ENCODE results near the gene CCDC102A. TPM values are rescaled to one million over a fixed set of nuclear protein-coding genes. Genes with fewer than 3 reads are reported as not detected.

CCDC102A gene
- total RNA-seq, 4 donors from 2014 or later, result 1.2 to 9.3 (median 3.4) TPM

DNA sequence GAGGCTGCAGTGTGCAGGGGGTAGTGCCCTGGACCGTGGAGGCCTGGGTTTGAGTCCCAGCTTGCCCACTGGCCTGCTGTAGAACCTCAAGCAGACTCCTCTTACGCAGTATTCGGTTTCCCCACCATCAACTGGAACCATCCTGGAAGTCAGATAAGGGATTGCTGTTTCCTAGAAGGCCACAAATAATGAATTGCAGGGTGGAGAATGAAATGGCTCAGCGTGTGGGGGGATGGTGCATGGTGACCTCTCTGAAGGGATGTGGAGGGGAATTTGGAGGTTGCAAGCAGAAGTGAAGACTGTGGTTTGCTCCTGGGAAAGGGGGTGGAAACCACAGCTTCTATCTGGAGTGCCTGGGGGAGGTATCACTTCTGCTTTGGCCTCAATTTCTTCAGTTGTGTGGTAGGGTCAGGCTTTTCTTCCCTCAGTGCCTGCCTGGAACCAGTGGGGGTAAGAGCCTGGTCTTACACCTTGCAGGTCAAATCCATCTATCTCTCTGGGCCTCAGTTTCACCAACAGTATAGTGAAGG, 7.8 kb upstream of the CCDC102A start:
- Histone ChIP-seq H3K4me3 (no peak overlapping the region), H3K27me3 (no peaks in the 10 kb centered on the region), H3K36me3 (no peaks in the 10 kb centered on the region), H3K4me1 (no peaks in the 10 kb centered on the region), H3K9me3 (no peaks in the 10 kb centered on the region), H3K27ac (no peak overlapping the region)
- TF ChIP-seq, protein P1, sequence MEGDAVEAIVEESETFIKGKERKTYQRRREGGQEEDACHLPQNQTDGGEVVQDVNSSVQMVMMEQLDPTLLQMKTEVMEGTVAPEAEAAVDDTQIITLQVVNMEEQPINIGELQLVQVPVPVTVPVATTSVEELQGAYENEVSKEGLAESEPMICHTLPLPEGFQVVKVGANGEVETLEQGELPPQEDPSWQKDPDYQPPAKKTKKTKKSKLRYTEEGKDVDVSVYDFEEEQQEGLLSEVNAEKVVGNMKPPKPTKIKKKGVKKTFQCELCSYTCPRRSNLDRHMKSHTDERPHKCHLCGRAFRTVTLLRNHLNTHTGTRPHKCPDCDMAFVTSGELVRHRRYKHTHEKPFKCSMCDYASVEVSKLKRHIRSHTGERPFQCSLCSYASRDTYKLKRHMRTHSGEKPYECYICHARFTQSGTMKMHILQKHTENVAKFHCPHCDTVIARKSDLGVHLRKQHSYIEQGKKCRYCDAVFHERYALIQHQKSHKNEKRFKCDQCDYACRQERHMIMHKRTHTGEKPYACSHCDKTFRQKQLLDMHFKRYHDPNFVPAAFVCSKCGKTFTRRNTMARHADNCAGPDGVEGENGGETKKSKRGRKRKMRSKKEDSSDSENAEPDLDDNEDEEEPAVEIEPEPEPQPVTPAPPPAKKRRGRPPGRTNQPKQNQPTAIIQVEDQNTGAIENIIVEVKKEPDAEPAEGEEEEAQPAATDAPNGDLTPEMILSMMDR (IDR thresholded peaks at IDR 0.05 in 4 of 5, conservative IDR thresholded peaks at IDR 0.05 in 1 of 5), result no peak
- no peak for TF ChIP-seq POLR2A (IDR thresholded peaks at IDR 0.05)
- in situ Hi-C loops (cut with MboI; ENCODE audit: low sequenced_read_pairs in 4 of 4) (no loop called here), intact Hi-C loops (cut with DNase I; ENCODE audit: low total_unique reads) (no loop called here)
- no peak for DNase-seq
- ATAC-seq, result no peak

DNA sequence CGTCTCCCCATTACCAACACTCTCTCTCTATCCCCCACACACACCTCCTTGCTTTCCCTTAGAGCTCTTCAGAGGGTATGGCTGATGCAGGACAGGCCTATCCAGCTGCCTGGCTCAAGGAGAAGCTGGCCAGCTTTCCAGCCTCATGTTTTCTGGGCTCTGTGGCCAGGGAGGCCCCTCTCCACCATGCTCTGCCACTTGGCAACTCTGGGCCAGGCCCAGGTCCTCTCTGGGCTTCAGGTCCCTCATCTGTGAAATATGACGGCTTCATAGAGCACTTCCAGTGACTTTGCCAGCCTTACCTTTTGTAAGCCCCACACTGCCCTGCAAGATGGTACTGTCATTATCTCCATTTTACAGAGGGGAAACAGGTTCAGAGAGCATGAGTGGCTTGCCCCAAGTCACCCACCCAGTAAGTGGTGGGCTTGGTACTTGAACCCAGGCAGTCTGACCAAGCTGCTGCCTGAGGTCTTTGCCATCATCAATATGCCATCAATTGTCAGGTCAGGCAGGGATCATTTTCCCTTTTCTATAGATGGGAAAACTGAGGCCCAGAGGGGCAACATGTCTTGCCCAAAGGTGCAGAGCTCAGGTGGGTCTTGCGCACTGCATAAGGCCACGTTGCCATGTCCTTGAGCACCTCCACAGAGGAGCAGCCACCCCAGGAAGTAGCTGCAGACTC, 5.5 kb upstream of the CCDC102A start:
- no peak overlapping the region for H3K4me3 ChIP-seq
- H3K27ac ChIP-seq, result no peak overlapping the region
- ATAC-seq (no peak), DNase-seq (no peak)
- H3K4me1 ChIP-seq, result peaks cover 0 to 2% of the 10 kb centered on the region in 2 donors
- no peaks in the 10 kb centered on the region for H3K9me3 ChIP-seq
- intact Hi-C loops (cut with DNase I; ENCODE audit: low total_unique reads), result no loop called here
- no peaks in the 10 kb centered on the region for H3K27me3 ChIP-seq
- H3K36me3 ChIP-seq, result no peaks in the 10 kb centered on the region
- in situ Hi-C loops (cut with MboI; ENCODE audit: low sequenced_read_pairs in 4 of 4), result no loop called here
- TF ChIP-seq, protein P1 (IDR thresholded peaks at IDR 0.05 in 4 of 5, conservative IDR thresholded peaks at IDR 0.05 in 1 of 5), result no peak
- no peak for TF ChIP-seq POLR2A (IDR thresholded peaks at IDR 0.05)

DNA sequence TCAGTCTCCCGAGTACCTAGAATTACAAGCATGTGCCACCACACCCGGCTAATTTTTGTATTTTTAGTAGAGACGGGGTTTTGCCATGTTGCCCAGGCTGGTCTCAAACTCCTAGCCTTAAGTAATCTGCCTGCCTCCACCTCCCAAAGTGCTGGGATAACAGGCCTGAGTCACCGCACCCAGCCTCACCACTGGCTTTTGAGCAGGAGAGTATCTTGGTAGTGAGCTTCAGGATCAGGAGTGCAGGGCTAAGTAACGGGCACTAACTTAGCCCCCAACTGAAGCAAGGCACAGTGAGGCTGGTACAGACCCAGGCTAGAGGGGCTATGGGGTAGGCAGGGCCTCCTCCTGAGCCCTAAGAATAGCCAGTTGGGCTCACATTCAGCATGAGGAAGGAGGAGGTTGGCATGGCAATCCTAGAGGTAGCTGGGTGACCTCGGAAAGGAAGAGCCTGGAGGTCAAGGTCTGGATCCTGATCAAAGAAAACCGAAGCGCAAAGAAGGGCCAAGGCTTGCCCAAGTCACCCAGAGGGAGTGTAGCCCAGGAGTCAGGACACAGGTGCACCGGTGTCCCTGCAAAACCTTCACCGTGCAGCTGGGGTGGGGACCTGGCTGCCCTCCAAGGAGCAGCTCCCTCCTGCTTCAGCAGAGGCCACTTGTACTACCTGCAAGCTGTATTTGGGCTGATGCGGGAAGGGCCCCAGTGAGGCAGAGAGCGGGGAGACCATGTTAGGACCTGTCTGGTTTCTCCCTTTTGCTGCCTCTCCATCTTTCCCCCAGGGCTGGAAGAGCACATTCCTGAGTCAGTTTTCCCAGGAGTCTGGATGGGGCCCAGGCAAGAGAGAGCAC, 4.8 kb upstream of the CCDC102A start:
- TF ChIP-seq POLR2A (IDR thresholded peaks at IDR 0.05), result no peak
- TF ChIP-seq, protein P1 (IDR thresholded peaks at IDR 0.05 in 4 of 5, conservative IDR thresholded peaks at IDR 0.05 in 1 of 5), result no peak
- H3K4me3 ChIP-seq, result no peak overlapping the region
- H3K27ac ChIP-seq, result no peak overlapping the region
- in situ Hi-C loops (cut with MboI; ENCODE audit: low sequenced_read_pairs in 4 of 4), result no loop called here
- DNase-seq (no peak), ATAC-seq (no peak)
- intact Hi-C loops (cut with DNase I; ENCODE audit: low total_unique reads), result no loop called here
- H3K9me3 ChIP-seq, result no peaks in the 10 kb centered on the region
- H3K36me3 ChIP-seq, result no peaks in the 10 kb centered on the region
- H3K27me3 ChIP-seq, result no peaks in the 10 kb centered on the region
- H3K4me1 ChIP-seq, result peaks cover 0 to 6% of the 10 kb centered on the region in 2 donors

DNA sequence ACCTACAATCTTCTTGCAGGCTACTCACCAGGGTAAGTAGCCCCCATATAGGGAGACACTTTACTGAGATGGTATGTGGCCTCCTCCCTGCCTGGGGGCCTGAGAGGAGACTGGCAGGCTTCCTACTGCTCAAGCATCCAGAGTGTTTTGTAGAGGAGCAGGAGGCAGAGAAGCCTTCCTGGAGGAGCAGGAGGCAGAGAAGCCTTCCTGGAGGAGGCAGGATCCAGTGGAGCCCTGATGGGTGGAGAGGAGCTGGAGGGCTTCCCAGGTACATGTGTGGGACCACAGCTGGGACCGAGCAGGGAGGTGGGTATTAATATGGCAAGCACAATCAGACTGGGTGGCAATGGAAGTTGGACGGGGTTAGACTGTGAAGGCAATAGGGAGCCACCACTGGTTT, 4.0 kb upstream of the CCDC102A start:
- Histone ChIP-seq H3K27me3 (no peaks in the 10 kb centered on the region), H3K4me1 (peaks cover 0 to 6% of the 10 kb centered on the region in 2 donors), H3K27ac (no peak overlapping the region), H3K9me3 (no peaks in the 10 kb centered on the region), H3K4me3 (no peak overlapping the region), H3K36me3 (no peaks in the 10 kb centered on the region)
- intact Hi-C loops (cut with DNase I; ENCODE audit: low total_unique reads), result no loop called here
- TF ChIP-seq, protein P1 (IDR thresholded peaks at IDR 0.05 in 4 of 5, conservative IDR thresholded peaks at IDR 0.05 in 1 of 5), result no peak
- TF ChIP-seq POLR2A (IDR thresholded peaks at IDR 0.05), result no peak
- ATAC-seq, result no peak
- DNase-seq, result no peak
- in situ Hi-C loops (cut with MboI; ENCODE audit: low sequenced_read_pairs in 4 of 4), result no loop called here

All from gastrocnemius medialis (tissue), 4 donors.